GM18499 (cell line): Measurements from ENCODE around the gene IL11.

ENCODE experiments used
- ATAC-seq: cut with Tn5 transposase; IDR thresholded peaks from one replicate; pipeline ENCODE4 v1.9.1; 2021; ENCODE audit warnings: moderate number of reproducible peaks; ENCODE audit not compliant: insufficient read depth, unreplicated experiment

Gene IL11

GRCh38 chr19:55353803-55354697, 16.2 kb downstream of the IL11 start:
- ATAC-seq = no peak

DNA sequence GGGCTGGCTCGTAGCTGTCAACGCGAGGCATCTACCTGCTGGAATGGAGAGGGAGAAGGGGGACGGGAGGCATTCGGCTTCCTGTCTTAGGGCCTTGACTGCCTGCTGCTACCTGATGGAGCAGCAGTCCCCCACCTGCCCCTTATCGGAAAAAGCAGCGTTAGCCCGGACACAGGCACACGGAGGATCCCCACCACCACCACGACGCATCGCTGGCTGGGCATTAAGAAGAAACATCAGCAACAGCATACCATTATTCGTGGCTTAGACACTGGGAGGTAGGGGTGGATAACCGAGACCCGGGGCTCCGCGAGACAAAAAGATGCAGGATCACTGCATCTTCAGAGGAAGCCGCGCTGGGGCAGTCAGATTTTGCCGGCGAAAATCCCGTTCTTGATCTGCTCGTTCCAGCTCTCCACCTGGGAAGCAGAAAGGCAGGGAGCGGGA, 16.9 kb downstream of the IL11 start:
- ATAC-seq = no peak

DNA sequence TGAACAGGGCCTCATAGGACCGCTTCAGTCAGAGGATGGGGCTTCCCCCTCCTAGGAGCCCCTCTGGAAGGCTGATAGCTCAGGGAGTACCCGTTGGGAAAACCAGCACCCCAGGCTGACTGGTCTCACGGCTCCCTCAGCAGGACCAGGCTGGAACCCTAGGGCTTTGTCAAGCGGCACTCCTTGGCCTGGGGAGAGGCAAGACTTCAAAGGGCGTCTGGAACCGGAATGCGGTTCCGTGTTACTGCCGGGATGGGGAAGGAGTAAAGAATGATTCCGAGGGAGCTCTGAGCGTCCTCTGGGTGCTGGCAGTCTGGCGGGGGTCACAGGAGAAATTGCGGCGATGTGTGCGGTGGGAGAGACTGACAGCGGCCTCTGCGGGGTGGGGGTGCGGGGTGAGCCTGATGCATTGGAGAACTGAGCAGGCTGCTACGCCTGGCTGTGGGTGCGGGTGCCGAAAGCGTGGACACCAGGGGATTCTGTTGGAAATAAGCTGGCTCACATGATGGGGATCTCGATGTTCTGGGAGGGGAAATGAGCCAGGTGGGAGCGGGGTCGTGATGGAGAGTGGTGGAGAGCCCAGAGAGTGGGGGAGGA, 17.6 kb downstream of the IL11 start:
- no peak for ATAC-seq

DNA sequence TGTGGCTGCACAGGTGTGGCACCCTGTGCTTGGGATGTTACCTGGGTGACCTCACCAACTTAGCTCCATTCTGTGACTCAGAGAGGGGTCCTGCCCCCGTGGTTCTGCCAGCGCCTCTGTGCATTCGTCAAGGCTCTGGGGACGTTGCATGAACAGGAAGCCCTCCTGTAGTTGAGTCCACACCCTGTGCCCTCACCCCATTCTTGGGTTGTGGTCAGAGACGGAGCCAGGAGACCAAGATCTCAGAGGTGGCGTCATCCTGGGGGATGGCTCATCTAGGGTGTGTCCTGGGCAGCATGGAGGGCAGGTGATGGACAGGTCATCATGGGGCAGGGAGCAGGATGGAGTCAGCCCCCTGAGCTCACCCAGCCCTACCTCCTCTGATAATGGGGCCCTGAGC, 18.2 kb downstream of the IL11 start:
- ATAC-seq = no peak

DNA sequence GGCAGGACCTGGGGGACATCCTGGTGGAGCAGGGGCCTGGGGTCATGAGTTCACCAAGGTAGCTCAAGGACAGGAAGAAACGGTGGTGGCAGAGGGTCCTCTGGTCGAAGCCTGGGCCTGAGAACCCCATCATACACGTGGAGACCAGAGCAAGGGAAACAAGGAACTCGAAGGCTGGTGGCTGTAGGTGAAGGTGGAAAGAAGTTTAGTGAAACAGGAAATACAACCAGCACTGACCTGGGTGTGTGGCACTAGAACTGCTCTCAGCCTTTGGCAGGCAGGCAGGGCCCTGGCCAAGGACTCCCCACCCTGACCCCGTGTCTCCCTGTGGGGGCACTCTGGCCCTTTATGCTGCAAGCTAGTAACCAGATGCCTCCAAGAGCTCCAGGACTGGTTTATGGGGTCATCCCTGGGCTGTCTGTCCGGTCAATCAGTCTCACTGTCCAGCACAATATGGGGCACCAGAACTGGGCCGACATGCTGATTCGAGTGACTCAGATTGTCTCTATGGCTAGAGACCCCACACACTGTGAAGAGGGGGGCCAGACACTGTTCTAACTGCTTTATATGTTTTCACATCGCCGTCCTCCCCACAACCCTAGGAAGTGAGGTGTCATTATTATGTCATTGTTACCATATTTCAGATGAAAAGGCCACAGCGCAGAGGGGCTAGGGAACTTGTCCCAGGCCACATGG, 19.5 kb downstream of the IL11 start:
- ATAC-seq = no peak

GRCh38 chr19:55348317-55349034, 21.8 kb downstream of the IL11 start:
- ATAC-seq = no peak

DNA sequence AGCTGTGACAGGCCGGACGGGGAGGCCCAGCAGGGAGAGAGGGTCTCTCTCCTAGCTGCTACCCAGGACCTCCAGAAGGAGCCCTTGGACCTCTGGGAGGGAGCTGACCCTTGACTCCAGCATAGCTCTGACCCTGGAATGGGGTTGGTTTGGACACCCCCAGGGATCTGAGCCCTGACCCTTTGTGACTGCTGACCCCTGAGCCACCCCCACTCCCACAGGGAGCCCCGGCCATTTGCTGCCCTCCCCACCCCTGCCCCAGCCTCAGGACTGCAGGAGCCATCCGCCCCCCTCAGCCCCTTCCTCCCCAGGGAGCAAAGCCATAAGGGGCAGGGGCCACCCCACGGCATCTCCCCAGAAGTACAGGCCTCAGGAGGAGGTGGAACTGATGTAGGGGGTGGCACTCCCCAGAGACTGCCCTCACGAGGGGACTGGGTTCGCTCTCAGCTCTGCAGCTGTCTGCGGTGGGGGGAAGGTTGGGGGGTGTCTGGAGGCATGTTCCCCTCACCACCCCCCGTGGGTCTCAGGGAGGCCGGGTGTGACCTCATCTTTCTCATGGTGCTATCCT, 22.7 kb downstream of the IL11 start:
- no peak for ATAC-seq

DNA sequence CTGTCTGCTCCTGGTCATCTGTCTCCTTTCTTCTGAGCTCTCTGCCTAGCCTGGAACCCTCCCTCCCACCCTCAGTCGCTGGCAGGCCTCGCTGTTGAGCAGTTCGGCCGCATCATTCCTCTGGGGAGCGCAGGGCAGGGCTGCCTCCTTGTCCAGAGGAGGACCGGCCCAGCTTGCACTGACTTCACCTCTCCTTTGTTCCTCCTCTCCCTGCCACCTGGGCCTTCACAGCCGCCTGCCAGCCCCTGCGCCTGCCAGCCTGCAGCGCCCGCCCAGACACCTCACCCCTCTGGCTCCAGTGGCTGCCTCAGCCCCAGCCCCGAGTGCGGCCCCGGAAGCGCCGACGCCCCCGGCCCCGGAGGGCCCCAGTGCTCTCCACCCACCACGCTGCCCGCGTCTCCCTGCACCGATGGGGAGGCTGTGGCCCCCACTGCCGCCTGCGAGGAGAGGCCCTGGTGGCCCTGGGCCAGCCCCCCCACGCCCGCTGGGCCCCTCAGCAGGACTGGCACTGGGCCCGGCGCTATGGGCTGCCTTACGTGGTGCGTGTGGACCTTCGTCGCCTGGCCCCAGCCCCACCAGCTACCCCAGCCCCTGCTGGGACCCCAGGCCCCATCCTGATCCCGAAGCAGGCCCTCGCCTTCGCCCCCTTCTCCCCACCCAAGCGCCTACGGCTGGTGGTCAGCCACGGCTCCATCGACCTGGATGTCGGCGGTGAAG, 23.4 kb downstream of the IL11 start:
- ATAC-seq = no peak

DNA sequence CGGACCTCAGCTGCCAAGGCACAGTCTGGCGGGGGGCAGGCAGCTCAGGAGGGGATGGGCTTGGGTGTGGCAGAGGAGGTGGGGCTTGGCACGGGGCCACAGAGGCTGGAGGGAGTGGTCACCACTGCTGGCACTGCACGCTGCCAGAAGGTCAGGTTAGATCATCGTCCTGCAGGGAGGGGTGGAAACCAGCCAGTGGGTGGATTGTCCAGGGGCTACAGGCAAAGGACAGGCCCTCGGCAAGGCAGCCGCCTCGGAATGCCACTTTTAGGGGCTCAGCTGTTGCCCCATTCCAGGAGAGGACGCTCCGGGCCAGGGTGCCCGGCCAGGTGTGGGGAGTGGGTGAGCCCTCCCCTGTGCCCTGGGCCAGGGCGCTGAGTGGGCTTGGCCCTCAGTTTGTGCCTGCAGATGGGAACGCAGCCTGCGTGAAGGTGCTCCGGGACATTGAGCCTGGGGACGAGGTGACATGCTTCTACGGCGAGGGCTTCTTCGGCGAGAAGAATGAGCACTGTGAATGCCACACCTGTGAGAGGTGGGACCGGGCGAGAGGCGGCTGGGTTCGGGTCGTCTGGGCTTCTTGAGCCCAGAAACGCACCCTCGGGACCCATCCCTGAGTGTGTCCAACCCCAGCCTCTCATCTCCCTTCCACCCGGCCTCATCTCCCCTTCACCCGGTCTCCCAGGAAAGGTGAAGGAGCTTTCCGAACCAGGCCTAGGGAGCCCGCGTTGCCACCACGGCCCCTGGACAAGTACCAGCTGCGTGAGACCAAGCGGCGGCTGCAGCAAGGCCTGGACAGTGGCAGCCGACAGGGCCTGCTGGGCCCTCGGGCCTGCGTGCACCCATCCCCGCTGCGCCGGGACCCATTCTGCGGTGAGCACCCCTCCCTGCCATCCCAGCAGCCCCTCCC, 24.2 kb downstream of the IL11 start:
- no peak for ATAC-seq

GRCh38 chr19:55345101-55345817, 25.0 kb downstream of the IL11 start:
- ATAC-seq = no peak

- no peak for ATAC-seq
Observed at GRCh38 chr19:55344444-55344843, 25.8 kb downstream of the IL11 start.

DNA sequence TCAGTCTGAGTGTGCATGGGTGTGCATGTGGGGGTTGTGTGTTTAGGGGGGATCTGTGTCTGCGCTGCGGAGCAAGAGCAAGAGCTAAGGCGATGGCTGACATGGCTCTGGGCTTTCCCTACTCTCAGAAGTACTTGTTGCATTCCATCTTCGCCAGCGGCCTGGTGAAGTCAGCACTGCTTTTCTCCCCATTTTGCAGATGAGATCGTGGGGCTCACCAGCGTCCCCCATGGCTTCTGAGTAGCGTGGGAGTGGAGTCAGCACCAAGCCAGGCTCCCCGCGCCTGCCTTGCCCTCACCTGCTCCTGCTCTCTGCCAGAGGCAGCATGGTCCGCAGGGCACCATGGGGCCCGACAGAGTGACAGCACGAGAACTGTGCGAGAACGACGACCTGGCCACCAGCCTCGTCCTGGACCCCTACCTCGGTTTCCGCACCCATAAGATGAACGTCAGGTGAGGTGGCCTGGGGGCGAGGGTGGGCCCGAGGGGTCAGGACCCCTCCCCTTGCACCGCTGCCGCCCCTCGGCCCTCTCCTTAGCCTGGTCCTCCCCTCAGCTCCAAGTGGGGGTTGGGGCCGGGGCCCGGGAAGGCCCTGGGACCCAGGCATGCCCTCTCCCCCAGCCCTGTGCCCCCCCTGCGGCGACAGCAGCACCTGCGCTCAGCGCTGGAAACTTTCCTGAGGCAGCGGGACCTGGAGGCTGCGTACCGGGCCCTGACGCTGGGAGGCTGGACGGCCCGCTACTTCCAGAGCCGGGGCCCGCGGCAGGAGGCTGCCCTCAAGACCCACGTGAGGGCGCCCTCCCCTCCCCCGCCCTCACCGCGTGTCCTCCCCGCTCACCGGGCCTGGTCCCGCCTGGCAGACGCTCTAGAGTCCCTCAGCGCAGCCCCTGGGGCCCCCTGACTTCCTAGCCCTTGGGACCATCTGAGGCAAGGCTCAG, 28.4 kb downstream of the IL11 start:
- ATAC-seq = no peak

DNA sequence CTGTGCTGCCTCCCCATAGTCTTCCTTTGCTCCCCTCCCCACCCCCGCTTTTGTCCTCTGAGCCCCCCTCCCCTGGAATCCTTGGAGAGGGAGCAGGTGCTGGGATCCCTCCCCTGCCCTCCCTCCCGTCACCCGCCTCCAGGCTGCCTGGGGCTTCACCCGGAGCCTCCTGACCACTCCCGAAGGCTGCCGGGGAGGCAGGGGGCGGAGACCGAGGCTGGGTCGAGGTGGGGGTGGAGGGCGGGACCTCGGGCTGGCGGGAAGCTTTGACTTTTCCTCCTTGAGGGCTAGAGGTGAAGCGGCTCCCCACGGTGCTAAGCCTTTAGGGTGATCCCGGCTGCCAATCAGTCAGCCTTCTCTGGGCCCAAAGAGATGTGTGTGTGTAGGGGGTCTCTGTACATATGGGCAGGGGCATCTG, 29.1 kb downstream of the IL11 start:
- no peak for ATAC-seq

- no peak for ATAC-seq
Observed at GRCh38 chr19:55340784-55341147, 29.5 kb downstream of the IL11 start.

DNA sequence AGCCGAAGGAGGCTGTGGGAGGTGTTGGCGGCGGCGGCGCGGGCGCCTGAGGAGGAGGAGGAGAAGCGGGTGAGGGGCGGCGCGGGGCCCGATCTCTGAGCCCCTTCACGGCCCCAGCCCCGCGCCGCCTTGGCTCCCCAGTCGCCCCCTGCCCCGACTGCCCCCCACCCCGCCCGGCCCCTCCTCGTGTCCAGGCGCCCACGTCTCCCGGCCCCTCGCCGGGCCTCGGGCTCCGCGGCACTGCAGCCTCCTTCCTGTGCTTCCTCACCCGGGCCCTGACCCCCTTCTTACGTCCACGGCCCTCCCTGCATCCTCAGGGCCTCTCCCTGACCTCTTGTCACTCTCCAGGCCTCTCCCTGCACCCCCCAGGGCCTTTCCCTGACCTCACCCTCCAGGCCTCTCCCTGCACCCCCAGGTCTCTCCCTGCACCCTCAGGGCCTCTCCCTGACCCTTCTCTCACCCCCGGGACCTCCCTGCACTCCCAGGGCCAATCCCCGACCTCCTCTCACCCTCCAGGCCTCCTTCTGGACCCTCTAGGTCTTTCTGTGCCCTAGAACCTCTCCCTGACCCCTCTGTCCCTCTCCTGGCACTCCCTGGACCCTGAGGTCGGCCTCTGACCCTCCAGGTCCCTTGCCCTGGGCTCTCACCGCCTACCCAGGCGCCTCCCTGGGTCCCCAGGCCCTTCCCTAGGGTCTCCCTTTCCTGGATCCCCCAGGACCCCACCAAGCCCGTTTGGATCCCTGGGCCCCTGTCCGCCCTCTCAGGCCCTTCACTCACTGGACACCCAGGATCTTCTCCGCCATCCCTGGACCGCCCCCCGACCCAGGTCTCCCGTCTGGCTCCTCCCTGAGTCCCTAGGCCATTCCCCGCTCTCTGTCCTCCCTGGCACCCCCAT, 30.1 kb downstream of the IL11 start:
- ATAC-seq = no peak
